ENCODE measurements around the gene TGM4.

- TF ChIP-seq CTCF (IDR thresholded peaks at IDR 0.05) (no peak), POLR2A (IDR thresholded peaks at IDR 0.05) (no peak)
These were observed 84.0 kb downstream of the TGM4 start for GRCh38 chr3:44958386-44958785.

Data from Peyer's patch (tissue), 4 donors.